ENCODE measurements around the gene EYA2.

EYA2 gene

GRCh38 chr20:46963196-46963529, 68.5 kb downstream of the EYA2 start:
- CTCF ChIA-PET = no interaction called here
- no peak for DNase-seq (ENCODE audit: extremely low spot score)
- TF ChIP-seq NFRKB (IDR thresholded peaks at IDR 0.05) (no peak), TARDBP (IDR thresholded peaks at IDR 0.05) (no peak), FOXM1 (IDR thresholded peaks at IDR 0.05; ENCODE audit: borderline replicate concordance) (no peak), LEF1 (IDR thresholded peaks at IDR 0.05; ENCODE audit: borderline replicate concordance) (no peak), ZNF384 (IDR thresholded peaks at IDR 0.05) (no peak)
- POLR2A ChIA-PET = no interaction called here

- no peak for DNase-seq (ENCODE audit: extremely low spot score)
- TF ChIP-seq LEF1 (IDR thresholded peaks at IDR 0.05; ENCODE audit: borderline replicate concordance) (no peak), ELF4 (IDR thresholded peaks at IDR 0.05) (no peak), ZNF384 (IDR thresholded peaks at IDR 0.05) (no peak), NFRKB (IDR thresholded peaks at IDR 0.05) (no peak), FOXA1 (IDR thresholded peaks at IDR 0.05) (no peak), TARDBP (IDR thresholded peaks at IDR 0.05) (no peak), FOXM1 (IDR thresholded peaks at IDR 0.05; ENCODE audit: borderline replicate concordance) (no peak), L3MBTL2 (conservative IDR thresholded peaks at IDR 0.05) (no peak), ARNT (IDR thresholded peaks at IDR 0.05) (no peak), SUZ12 (IDR thresholded peaks at IDR 0.05) (no peak), BHLHE40 (IDR thresholded peaks at IDR 0.05; ENCODE audit: borderline replicate concordance) (no peak), SP1 (IDR thresholded peaks at IDR 0.05) (no peak), CTBP1 (IDR thresholded peaks at IDR 0.05; ENCODE audit: borderline replicate concordance) (no peak), PKNOX1 (IDR thresholded peaks at IDR 0.05) (no peak), HDGF (IDR thresholded peaks at IDR 0.05; ENCODE audit: borderline replicate concordance) (no peak), FOXK2 (IDR thresholded peaks at IDR 0.05) (no peak)
- ChIA-PET CTCF (no interaction called here), POLR2A (no interaction called here)
Observed at GRCh38 chr20:46963758-46964617, 69.3 kb downstream of the EYA2 start.

- DNase-seq (ENCODE audit: extremely low spot score) = no peak
- ChIA-PET CTCF (no interaction called here), POLR2A (no interaction called here)
- TF ChIP-seq ARNT (IDR thresholded peaks at IDR 0.05) (no peak), ELF4 (IDR thresholded peaks at IDR 0.05) (no peak), CTBP1 (IDR thresholded peaks at IDR 0.05; ENCODE audit: borderline replicate concordance) (no peak), L3MBTL2 (conservative IDR thresholded peaks at IDR 0.05) (no peak), ZNF384 (IDR thresholded peaks at IDR 0.05) (no peak), SUZ12 (IDR thresholded peaks at IDR 0.05) (no peak)
Observed at GRCh38 chr20:46964618-46965455, 70.2 kb downstream of the EYA2 start.

DNA sequence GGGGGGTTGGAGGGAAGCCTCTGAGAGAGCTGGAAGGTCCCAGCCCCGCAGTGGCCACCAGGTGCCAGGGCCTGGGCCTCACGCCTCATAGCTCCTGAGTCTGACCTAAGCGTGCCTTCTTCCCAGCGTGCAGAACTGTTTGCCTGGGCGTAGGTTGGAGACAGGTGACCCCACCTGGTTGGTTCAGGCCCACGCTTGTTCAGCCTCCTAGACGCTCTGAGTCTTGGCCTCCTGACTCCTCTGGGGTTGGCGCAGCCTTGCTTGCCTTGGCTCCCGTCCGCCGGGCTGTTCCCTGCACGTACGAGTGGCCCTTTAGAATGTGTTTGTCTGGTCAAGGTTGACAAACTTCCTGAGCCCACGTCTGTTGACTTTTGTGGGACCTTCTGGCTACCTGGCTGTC, 70.8 kb downstream of the EYA2 start:
- no peak for DNase-seq (ENCODE audit: extremely low spot score)
- no peak for TF ChIP-seq FOXM1 (IDR thresholded peaks at IDR 0.05; ENCODE audit: borderline replicate concordance)
- TF ChIP-seq ZNF384 (IDR thresholded peaks at IDR 0.05) = no peak
- POLR2A ChIA-PET = no interaction called here
- CTCF ChIA-PET = no interaction called here

- ChIA-PET POLR2A (no interaction called here), CTCF (interaction anchor here (0.6 kb wide), 1 partner anchor 103 kb away, joined by 7 read pairs; no protein-coding TSS in a partner anchor)
- DNase-seq (ENCODE audit: extremely low spot score) = no peak
- TF ChIP-seq FOXK2 (IDR thresholded peaks at IDR 0.05) = no peak
- no peak for TF ChIP-seq ELF4 (IDR thresholded peaks at IDR 0.05)
- no peak for TF ChIP-seq ARNT (IDR thresholded peaks at IDR 0.05)
- TF ChIP-seq NFRKB (IDR thresholded peaks at IDR 0.05) = no peak
- no peak for TF ChIP-seq BHLHE40 (IDR thresholded peaks at IDR 0.05; ENCODE audit: borderline replicate concordance)
- no peak for TF ChIP-seq HDGF (IDR thresholded peaks at IDR 0.05; ENCODE audit: borderline replicate concordance)
- no peak for TF ChIP-seq FOXM1 (IDR thresholded peaks at IDR 0.05; ENCODE audit: borderline replicate concordance)
- TF ChIP-seq CTBP1 (IDR thresholded peaks at IDR 0.05; ENCODE audit: borderline replicate concordance) = no peak
- TF ChIP-seq SUZ12 (IDR thresholded peaks at IDR 0.05) = no peak
- TF ChIP-seq L3MBTL2 (conservative IDR thresholded peaks at IDR 0.05) = no peak
- TF ChIP-seq SP1 (IDR thresholded peaks at IDR 0.05) = no peak
- no peak for TF ChIP-seq FOXA1 (IDR thresholded peaks at IDR 0.05)
- TF ChIP-seq TARDBP (IDR thresholded peaks at IDR 0.05) = no peak
- no peak for TF ChIP-seq ZNF384 (IDR thresholded peaks at IDR 0.05)
- TF ChIP-seq PKNOX1 (IDR thresholded peaks at IDR 0.05) = no peak
Observed at GRCh38 chr20:46967646-46968045, 73.0 kb downstream of the EYA2 start.

DNA sequence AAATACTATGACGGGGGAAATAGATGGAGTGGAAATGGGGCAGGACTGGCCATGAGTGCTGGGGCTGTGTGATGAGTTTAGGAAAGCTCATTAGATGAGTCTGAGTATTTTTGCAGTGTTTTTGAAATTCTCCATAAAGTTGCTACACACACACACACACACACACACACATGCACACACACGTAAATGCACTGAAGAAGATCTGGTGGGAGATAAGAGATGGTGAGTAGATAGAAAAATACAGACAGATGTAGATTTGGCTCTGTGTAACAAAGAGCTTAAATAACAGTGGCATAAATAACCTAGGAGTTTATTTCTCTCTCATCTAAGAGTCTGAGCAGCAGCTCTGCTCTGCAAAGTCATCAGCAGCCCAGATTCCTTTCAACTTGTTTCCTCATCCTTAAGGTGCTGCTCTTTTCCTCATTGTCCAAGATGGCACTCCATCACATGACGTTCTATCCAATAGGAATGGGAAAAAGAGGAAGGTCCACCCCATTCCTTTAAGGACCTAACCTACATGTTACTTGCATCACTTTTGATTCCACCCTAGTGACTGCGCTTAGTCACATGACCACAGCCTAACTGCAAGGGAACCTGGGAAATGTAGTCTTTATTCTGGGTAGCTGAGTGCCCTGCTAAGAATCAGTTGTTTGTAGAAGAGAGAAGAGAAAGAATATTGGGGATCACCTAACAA, 76.4 kb downstream of the EYA2 start:
- TF ChIP-seq TARDBP (IDR thresholded peaks at IDR 0.05) = no peak
- TF ChIP-seq ZNF384 (IDR thresholded peaks at IDR 0.05) = no peak
- TF ChIP-seq SP1 (IDR thresholded peaks at IDR 0.05) = no peak
- TF ChIP-seq PKNOX1 (IDR thresholded peaks at IDR 0.05) = peak; percentile 93
- TF ChIP-seq LEF1 (IDR thresholded peaks at IDR 0.05; ENCODE audit: borderline replicate concordance) = no peak
- no peak for TF ChIP-seq CTBP1 (IDR thresholded peaks at IDR 0.05; ENCODE audit: borderline replicate concordance)
- 0 out of 2 replicates have a peak, but pooled peaks have one; percentile 52 for TF ChIP-seq SUZ12 (IDR thresholded peaks at IDR 0.05)
- no peak for TF ChIP-seq BHLHE40 (IDR thresholded peaks at IDR 0.05; ENCODE audit: borderline replicate concordance)
- no peak for TF ChIP-seq NFRKB (IDR thresholded peaks at IDR 0.05)
- TF ChIP-seq ELF4 (IDR thresholded peaks at IDR 0.05) = peak; percentile 17; the same call in 1 of the 2 replicates
- TF ChIP-seq FOXM1 (IDR thresholded peaks at IDR 0.05; ENCODE audit: borderline replicate concordance) = no peak
- no peak for TF ChIP-seq FOXK2 (IDR thresholded peaks at IDR 0.05)
- no peak for TF ChIP-seq HDGF (IDR thresholded peaks at IDR 0.05; ENCODE audit: borderline replicate concordance)
- TF ChIP-seq L3MBTL2 (conservative IDR thresholded peaks at IDR 0.05) = peak; percentile 48; the same call in 1 of the 2 replicates
- no peak for TF ChIP-seq ARNT (IDR thresholded peaks at IDR 0.05)
- TF ChIP-seq FOXA1 (IDR thresholded peaks at IDR 0.05) = no peak
- ChIA-PET POLR2A (interaction anchor here (0.7 kb wide), 1 partner anchor 15 kb away, joined by 3 read pairs; no protein-coding TSS in a partner anchor), CTCF (interaction anchor here (0.9 kb wide), 1 partner anchor 222 kb away, joined by 3 read pairs; no protein-coding TSS in a partner anchor)
- DNase-seq (ENCODE audit: extremely low spot score) = peak; percentile 63

All from HEK293T (cell line).